ENCODE data around the gene CLDN18.

GRCh38 chr3:138049157-138049919 is 39.4 kb downstream of the CLDN18 start:
- TF ChIP-seq YY1 (IDR thresholded peaks at IDR 0.05; ENCODE audit: extremely low read depth, insufficient replicate concordance, low read depth, low read length) (no peak), TCF7L2 (IDR thresholded peaks at IDR 0.05; ENCODE audit: borderline replicate concordance, extremely low read depth, insufficient read depth, insufficient read length) (no peak), POLR2AphosphoS5 (IDR thresholded peaks at IDR 0.05; ENCODE audit: low read depth, low read length) (no peak)
- TF ChIP-seq, protein P1, sequence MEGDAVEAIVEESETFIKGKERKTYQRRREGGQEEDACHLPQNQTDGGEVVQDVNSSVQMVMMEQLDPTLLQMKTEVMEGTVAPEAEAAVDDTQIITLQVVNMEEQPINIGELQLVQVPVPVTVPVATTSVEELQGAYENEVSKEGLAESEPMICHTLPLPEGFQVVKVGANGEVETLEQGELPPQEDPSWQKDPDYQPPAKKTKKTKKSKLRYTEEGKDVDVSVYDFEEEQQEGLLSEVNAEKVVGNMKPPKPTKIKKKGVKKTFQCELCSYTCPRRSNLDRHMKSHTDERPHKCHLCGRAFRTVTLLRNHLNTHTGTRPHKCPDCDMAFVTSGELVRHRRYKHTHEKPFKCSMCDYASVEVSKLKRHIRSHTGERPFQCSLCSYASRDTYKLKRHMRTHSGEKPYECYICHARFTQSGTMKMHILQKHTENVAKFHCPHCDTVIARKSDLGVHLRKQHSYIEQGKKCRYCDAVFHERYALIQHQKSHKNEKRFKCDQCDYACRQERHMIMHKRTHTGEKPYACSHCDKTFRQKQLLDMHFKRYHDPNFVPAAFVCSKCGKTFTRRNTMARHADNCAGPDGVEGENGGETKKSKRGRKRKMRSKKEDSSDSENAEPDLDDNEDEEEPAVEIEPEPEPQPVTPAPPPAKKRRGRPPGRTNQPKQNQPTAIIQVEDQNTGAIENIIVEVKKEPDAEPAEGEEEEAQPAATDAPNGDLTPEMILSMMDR (IDR thresholded peaks at IDR 0.05 in 2 of 3, conservative IDR thresholded peaks at IDR 0.05 in 1 of 3; ENCODE audit: borderline replicate concordance in 1 of 3, insufficient read depth in 1 of 3, low read depth in 2 of 3, low read length in 2 of 3), result no peak

Data from HCT116 (cell line).